Measurements from ENCODE around the gene ASB7.

DNA sequence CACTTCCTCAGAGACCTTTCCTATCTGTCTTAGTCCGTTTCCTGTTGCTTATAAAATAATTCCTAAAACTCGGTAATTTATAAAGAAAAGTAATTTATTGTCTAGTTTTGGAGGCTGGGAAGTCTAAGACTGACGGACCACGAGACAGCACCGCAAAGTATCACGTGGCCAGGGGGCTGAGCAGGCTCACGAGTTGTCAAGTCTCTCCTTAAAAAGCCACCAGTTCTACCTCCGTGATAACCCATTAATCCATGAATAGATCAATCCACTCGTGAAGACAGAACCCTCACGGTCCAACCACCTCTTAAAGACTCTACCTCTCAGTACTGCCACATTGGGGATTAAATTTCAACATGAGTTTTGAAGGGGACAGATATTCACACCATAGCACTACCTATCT, 1.2 kb upstream of the ASB7 start:
- no peak for TF ChIP-seq CTCF (IDR thresholded peaks at IDR 0.05; ENCODE audit: insufficient read depth, low read length, poor library complexity, severe bottlenecking)
- no peak for TF ChIP-seq EZH2phosphoT487 (conservative IDR thresholded peaks at IDR 0.05; ENCODE audit: low read length)

Data from SU-DHL-6 (cell line).